Left forelimb (tissue), 1 donor: ENCODE results near the gene HLA-DQB1.

Experiments
- DNase-seq: peaks from one replicate; pipeline ENCODE4 v3.0.0-alpha.2; 2018; ENCODE audit warnings: low spot score

The HLA-DQB1 gene

DNA sequence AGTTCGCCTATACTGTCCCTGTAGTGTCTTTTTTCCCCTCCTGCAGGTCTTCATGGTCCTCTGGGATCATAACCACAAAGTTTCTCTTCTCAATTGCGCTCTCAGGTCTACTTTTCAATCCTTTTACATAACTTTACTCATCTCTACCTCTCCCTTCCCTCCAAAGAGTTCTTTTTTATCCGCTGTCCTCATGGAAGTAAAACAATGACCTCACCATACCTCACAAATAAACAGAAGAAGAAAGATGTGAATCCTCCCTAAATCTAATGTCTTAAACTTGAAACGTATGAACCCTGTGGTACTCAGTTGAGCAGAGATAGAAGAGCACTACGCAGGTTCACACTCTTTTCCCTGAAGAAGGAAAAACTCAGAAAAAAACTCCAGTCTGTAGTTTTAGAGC lies 41.3 kb downstream of the HLA-DQB1 start:
- DNase-seq, result no peak

GRCh38 chr6:32624565-32624964 lies 41.9 kb downstream of the HLA-DQB1 start:
- no peak for DNase-seq

GRCh38 chr6:32623693-32624092 lies 42.8 kb downstream of the HLA-DQB1 start:
- no peak for DNase-seq

DNA sequence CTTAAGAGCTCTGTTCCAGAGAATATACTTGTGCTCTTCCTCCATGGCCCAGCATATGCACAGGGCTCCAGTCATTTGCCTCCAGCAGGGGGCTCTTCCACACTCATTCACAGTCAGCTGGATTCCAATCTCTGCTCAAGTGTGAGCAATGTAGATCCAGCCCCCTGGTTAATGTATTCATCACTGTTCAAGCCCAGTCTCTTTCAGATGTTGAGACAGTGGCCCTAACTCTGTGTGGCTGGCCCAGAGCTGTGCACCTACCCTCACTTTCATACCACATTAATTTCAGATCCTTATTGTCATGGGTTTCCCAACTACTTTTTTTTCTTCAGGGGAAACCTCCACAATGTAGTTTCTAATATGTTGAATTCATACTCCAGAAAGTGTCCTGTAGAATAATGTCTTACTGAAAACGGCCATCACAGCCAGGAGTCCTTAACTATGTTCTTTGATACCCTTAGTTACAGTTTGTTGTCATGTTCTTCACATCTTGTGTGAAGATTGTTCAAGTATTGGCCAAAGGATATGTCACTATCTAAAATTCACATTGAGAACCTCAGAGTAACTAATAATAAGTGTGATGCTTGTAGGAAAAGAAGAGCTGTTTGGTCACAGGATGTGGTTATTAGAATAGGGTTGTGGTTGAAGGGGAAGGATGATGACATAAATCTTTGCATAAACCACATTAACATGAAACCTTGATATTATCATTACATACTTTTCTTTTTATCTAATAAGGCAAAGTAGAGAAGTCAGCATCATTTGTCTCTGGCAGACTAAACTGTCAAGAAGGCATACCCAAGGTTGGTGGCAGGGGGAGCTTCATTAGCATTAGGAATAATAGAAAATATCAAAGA lies 43.7 kb downstream of the HLA-DQB1 start:
- no peak for DNase-seq

DNA sequence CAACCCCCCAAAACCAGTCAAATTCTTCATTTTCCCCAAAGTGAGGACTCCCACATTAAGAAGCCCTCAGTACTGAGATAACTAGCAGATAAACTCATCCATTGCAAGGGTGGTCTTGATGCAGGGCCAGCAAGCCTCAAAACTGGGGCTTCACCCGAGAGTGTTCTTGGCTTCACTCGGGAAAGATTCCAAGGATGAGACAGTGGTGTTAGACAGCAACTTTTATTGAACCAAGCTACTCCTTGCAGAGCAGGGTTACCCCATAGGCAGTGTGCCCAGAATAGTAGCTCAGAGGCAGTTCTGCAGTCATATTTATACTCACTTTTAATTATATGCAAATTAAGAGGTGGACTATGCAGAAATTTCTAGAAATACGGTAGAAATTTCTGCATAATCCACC lies 45.1 kb downstream of the HLA-DQB1 start:
- DNase-seq, result no peak

GRCh38 chr6:32617751-32618150 lies 48.7 kb downstream of the HLA-DQB1 start:
- DNase-seq, result no peak

- DNase-seq, result no peak
Observed at GRCh38 chr6:32615885-32616532, 50.4 kb downstream of the HLA-DQB1 start.

- DNase-seq, result no peak
Observed at GRCh38 chr6:32614366-32615081, 51.9 kb downstream of the HLA-DQB1 start.

DNA sequence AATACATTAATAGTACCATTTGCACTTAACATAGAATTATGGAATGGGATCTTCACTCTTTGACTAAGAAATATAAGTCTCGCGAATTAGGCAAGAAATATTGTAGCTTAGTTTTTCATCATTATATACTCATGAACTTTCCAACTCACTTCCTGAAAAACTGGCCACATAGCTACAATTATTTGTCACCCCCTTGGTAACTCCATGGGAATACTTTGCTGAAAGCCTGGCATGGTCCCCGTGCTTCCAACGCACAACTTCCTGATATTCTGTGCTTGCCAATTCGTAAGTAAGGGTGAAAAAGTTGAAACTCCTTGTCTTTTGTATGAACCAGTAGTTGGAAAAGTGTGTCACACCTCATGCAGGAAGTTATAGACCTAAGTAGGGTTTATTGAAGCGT lies 53.0 kb downstream of the HLA-DQB1 start:
- no peak for DNase-seq

- no peak for DNase-seq
Observed at GRCh38 chr6:32610682-32611296, 55.7 kb downstream of the HLA-DQB1 start.

DNA sequence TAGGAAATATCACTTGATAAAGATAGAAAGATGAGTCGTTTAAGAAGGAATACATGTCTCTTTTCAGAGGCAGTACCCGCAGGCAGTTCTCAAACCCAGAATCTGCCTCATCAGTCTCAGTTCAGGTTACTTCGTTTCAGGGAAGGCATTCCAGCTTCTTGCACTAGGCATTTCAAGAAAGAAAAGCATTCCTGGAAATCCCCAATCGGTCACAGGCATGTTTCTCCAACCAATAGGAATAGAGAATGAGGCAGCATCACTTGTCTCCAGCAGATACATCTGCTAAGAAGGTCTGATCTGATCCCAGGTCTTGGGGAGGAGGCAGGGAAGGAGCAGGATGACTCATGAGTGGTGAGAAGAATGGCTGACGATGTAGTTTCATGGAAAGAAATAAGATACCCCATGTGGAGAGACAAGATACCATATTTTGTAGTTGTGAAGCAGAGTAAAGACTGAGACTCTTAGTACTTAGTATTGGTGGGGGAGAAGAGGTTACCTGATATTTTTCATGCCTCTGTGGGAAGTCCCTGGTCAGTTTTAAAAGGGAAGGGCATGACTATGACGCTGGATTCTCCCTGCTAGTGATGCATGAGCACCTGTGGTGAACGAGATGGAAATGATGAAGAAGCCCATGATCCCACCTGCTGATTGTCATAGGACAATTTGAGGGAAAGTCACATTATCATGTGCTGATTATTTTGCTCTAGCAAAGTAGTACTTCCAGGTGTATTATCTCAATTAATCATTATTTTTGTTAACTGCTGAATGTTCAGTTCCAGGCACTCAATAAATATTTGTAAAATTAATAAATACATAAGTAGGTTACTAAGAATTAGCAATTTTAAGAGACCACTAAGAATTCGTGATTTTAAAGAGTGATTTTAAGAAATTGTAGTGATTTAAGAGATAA lies 56.5 kb downstream of the HLA-DQB1 start:
- DNase-seq, result no peak
